ENCODE measurements around the gene C12orf75.

C12orf75 gene

GRCh38 chr12:105317942-105318621 lies 12.4 kb upstream of the C12orf75 start:
- DNase-seq: no peak
- no peak for TF ChIP-seq CTCF (IDR thresholded peaks at IDR 0.05; ENCODE audit: low read depth, low read length)
- H3K27me3 ChIP-seq (ENCODE audit: insufficient read depth, low read depth, severe bottlenecking): peaks cover 4% of the 10 kb centered on the region
- H3K36me3 ChIP-seq: no peaks in the 10 kb centered on the region
- no peak overlapping the region for H3K4me3 ChIP-seq (ENCODE audit: low read depth, low read length)
- no peak overlapping the region for H3K27ac ChIP-seq
- peaks cover 6% of the 10 kb centered on the region for H3K9me3 ChIP-seq (ENCODE audit: severe bottlenecking)

- no peak for TF ChIP-seq CTCF (IDR thresholded peaks at IDR 0.05; ENCODE audit: low read depth, low read length)
- Histone ChIP-seq H3K27ac (no peak overlapping the region), H3K36me3 (no peaks in the 10 kb centered on the region), H3K9me3 (ENCODE audit: severe bottlenecking) (peaks cover 1% of the 10 kb centered on the region), H3K27me3 (ENCODE audit: insufficient read depth, low read depth, severe bottlenecking) (peaks cover 4% of the 10 kb centered on the region), H3K4me3 (ENCODE audit: low read depth, low read length) (no peak overlapping the region)
- DNase-seq: no peak
Measured at GRCh38 chr12:105318651-105319483, 11.6 kb upstream of the C12orf75 start.

GRCh38 chr12:105319691-105320209 lies 10.7 kb upstream of the C12orf75 start:
- no peak overlapping the region for H3K4me3 ChIP-seq (ENCODE audit: low read depth, low read length)
- no peak overlapping the region for H3K27ac ChIP-seq
- no peaks in the 10 kb centered on the region for H3K36me3 ChIP-seq
- no peak for DNase-seq
- peak; percentile 32; the same call in 1 of the 2 replicates for TF ChIP-seq CTCF (IDR thresholded peaks at IDR 0.05; ENCODE audit: low read depth, low read length)
- H3K27me3 ChIP-seq (ENCODE audit: insufficient read depth, low read depth, severe bottlenecking): peaks cover 4% of the 10 kb centered on the region
- H3K9me3 ChIP-seq (ENCODE audit: severe bottlenecking): no peaks in the 10 kb centered on the region

GRCh38 chr12:105321125-105321524 lies 9.4 kb upstream of the C12orf75 start:
- TF ChIP-seq CTCF (IDR thresholded peaks at IDR 0.05; ENCODE audit: low read depth, low read length): peak; percentile 43
- Histone ChIP-seq H3K4me3 (ENCODE audit: low read depth, low read length) (no peak overlapping the region), H3K36me3 (no peaks in the 10 kb centered on the region), H3K27me3 (ENCODE audit: insufficient read depth, low read depth, severe bottlenecking) (peaks cover 4% of the 10 kb centered on the region), H3K27ac (no peak overlapping the region), H3K9me3 (ENCODE audit: severe bottlenecking) (no peaks in the 10 kb centered on the region)
- DNase-seq: no peak

- Histone ChIP-seq H3K9me3 (ENCODE audit: severe bottlenecking) (no peaks in the 10 kb centered on the region), H3K36me3 (no peaks in the 10 kb centered on the region), H3K27ac (no peak overlapping the region), H3K27me3 (ENCODE audit: insufficient read depth, low read depth, severe bottlenecking) (peaks cover 4% of the 10 kb centered on the region), H3K4me3 (ENCODE audit: low read depth, low read length) (no peak overlapping the region)
- DNase-seq: no peak
- no peak for TF ChIP-seq CTCF (IDR thresholded peaks at IDR 0.05; ENCODE audit: low read depth, low read length)
Measured at GRCh38 chr12:105322070-105322469, 8.4 kb upstream of the C12orf75 start.
